ENCODE data around the gene ZP3. TPM values are rescaled to one million over a fixed set of nuclear protein-coding genes. Genes with fewer than 3 reads are reported as not detected.
"Not testable (repeated sequence)": the region's sequence is repeated elsewhere in the genome, so short reads cannot be mapped to it uniquely, and the experiment has no call there.

The ZP3 gene
- 1 to 10 TPM; 6.7 to 9.3 TPM for total RNA-seq

DNA sequence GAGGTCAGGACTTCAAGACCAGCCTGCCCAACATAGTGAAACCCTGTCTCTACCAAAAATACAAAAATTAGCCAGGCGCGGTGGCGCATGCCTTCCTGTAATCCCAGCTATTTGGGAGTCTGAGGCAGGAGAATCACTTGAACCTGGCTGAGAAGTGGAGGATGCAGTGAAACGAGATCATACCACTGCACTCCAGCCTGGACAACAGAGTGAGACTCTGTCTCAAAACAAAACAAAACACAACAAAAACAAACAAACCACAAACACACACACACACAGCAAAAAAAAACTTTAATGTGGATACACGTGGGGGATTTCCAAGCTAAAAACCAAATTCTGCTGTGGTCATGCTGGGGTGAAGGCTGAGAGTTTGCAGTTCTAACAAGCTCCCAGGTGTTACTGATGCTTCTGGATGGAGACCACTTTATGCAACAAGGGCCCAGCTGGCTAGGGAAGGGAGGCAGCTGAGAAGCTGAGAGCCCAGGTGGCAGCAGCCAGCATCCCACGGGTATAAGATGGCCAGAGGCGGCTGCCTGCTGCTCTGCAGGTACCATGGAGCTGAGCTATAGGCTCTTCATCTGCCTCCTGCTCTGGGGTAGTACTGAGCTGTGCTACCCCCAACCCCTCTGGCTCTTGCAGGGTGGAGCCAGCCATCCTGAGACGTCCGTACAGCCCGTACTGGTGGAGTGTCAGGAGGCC, at the start of gene ZP3:
ZP3 (plus strand) TSS at position 538 of the 699 bp plus-strand sequence; CDS start at position 553, 15 bp downstream.
- no peak for DNase-seq
- Mint-ChIP-seq H3K36me3 (ENCODE audit: low read depth) (no peaks in the 10 kb centered on the region), H3K27me3 (peaks cover 5% of the 10 kb centered on the region), H3K4me3 (no peak within 1 kb of the TSS), H3K4me1 (peaks cover 10% of the 10 kb centered on the region), H3K9me3 (no peaks in the 10 kb centered on the region), H3K27ac (no peak within 1 kb of the TSS)
- ChIA-PET CTCF (no interaction called here), POLR2A (interaction anchor here (0.6 to 1.6 kb wide), 3 partner anchors 17 to 82 kb away, joined by 3 read pairs; no protein-coding TSS in a partner anchor)

DNA sequence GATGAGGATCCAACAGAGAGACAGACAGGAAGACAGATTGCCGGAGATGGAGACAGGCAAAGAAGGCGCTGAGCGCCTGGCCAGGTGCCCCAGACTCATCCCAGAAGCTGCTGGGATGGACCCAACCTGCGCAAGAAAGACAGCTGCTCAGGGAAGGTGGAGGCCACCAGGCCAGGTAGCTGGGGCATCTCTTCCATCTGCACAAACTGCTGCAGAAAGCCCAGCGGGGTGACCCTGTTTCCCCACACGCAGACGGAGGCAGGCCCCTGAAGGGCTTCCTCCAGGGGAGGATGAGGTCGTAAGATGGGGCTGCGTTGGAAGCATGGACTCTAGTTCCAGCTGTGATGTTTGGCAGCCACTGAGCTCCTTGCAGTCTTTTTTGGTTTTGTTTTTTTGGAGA, 49.5 kb upstream of the ZP3 start:
- Mint-ChIP-seq H3K4me1 (peaks cover 7% of the 10 kb centered on the region), H3K27ac (no peak overlapping the region), H3K9me3 (no peaks in the 10 kb centered on the region), H3K27me3 (peaks cover 19% of the 10 kb centered on the region), H3K4me3 (no peak overlapping the region), H3K36me3 (ENCODE audit: low read depth) (no peaks in the 10 kb centered on the region)
- ChIA-PET POLR2A (interaction anchor here (1.6 kb wide), 1 partner anchor 11 kb away, joined by 4 read pairs; no protein-coding TSS in a partner anchor), CTCF (no interaction called here)
- no peak for DNase-seq

DNA sequence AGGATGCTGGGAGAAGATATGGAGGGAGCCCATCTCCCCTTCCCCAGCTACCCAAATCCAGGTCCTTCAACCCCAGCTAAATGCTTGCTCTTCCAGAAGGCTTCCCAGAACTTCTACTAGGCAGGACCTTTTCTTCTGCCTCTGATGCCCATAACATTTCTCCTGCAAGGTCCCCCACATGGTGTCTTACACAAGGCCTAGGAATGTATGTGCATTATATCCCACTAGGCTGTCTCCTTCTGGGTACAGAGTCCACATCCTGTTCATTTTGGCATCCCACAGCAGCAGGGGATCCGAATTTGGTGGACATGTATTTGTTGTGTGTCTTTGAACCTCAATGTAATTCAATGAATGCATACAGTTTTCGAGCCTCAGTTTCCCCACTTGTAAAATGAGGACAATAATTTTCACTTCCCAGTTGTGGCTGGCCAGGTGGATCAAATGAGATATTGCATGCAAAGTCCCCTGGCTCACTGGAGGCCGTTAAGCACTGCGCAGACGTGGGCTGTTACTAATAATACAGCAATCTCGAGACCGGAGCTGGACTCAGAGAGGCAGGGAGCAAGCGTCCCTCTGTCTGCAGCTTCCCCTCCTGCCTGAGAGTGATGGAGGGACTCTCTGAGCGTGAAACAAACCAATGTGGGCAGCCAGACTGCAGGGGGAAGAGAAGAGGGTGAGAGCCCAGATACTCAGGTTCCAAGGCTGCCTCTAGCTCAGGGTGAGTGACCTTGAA, 47.4 kb upstream of the ZP3 start:
- CTCF ChIA-PET = interaction anchor here (0.7 kb wide), 1 partner anchor 1297 kb away, joined by 3 read pairs; no protein-coding TSS in a partner anchor
- H3K9me3 Mint-ChIP-seq = no peaks in the 10 kb centered on the region
- DNase-seq = no peak
- POLR2A ChIA-PET = no interaction called here
- H3K4me3 Mint-ChIP-seq = no peak overlapping the region
- peaks cover 13% of the 10 kb centered on the region for H3K27me3 Mint-ChIP-seq
- H3K36me3 Mint-ChIP-seq (ENCODE audit: low read depth) = no peaks in the 10 kb centered on the region
- H3K27ac Mint-ChIP-seq = no peak overlapping the region
- H3K4me1 Mint-ChIP-seq = peaks cover 11% of the 10 kb centered on the region

DNA sequence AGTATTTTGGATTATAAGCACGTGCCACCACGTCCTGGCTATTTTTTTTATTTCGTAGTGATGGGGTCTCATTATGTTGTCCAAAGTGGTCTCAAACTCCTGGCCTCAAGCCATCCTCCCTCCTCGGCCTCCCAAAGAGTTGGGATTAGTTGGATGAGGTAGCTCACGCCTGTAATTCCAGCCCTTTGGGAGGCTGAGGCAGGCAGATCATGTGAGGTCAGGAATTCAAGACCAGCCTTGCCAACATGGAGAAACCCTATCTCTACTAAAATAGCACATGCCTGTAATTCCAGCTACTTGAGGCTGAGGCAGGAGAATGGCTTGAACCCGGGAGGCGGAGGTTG, 44.2 kb upstream of the ZP3 start:
- H3K36me3 Mint-ChIP-seq (ENCODE audit: low read depth) = no peaks in the 10 kb centered on the region
- no peak for DNase-seq
- H3K4me1 Mint-ChIP-seq = peaks cover 11% of the 10 kb centered on the region
- H3K4me3 Mint-ChIP-seq = peak overlapping the region; percentile 71
- no peaks in the 10 kb centered on the region for H3K27me3 Mint-ChIP-seq
- H3K9me3 Mint-ChIP-seq = no peaks in the 10 kb centered on the region
- CTCF ChIA-PET = no interaction called here
- no peak overlapping the region for H3K27ac Mint-ChIP-seq
- POLR2A ChIA-PET = interaction anchor here (1.2 kb wide), 1 partner anchor 11 kb away, joined by 4 read pairs; no protein-coding TSS in a partner anchor

DNA sequence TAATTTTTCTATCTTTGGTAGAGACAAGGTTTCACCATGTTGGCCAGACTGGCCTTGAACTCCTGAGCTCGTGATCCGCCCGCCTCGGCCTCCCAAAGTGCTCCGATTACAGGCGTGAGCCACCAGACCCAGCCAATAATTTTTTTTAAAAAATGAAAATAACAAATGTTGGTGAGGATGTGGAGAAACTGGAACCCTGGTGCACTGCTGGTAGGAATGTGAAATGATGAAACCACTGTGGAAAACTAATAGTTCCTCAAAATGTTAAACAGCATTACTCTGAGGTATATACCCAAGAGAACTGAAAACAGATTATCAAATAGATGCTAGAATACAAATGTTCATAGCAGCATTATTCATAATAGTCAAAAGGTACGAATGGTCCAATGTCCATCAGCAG, 42.9 kb upstream of the ZP3 start:
- Mint-ChIP-seq H3K36me3 (ENCODE audit: low read depth) (no peaks in the 10 kb centered on the region), H3K27me3 (no peaks in the 10 kb centered on the region), H3K27ac (no peak overlapping the region), H3K4me1 (peaks cover 11% of the 10 kb centered on the region), H3K4me3 (no peak overlapping the region), H3K9me3 (no peaks in the 10 kb centered on the region)
- no peak for DNase-seq
- ChIA-PET CTCF (no interaction called here), POLR2A (interaction anchor here (1.2 kb wide), 1 partner anchor 10 kb away, joined by 4 read pairs; no protein-coding TSS in a partner anchor)

DNA sequence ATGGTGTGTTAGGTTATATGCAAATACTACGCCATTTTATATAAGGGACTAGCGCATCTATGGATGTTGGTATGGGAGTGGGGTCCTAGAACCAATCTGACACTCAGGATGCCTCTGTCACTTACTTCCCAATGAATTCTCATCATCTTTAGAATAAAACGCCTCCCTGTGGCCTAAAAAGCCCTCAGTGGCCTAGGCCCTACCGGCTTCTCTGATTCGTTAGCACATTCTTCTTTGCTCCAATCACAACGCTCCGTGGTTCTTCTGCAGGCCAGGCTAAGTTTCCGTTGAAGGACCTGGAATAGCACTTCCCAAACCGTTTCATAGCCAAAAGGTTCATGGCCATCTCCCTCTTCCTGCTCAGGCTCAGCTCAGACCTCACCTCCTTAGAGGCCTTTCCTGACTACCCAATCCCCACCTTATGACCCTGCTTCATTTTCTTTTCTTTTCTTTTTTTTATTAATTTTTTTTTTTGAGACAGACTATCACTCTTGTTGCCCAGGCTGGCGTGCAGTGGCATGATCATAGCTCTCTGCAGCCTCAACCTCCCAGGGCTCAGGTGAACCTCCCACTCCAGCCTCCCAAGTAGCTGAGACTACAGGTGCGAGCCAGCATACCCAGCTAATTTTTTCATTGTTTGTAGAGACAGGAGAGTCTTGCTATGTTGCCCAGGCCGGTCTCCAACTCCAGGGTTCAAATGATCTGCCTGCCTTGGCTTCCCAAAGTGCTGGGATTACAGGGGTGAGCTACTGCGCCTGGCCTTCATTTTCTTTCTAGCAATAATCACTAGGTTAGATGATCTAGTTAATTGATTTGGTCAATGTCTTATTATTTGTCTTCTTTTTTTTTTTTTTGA, 41.4 kb upstream of the ZP3 start:
- no peak for DNase-seq
- ChIA-PET CTCF (no interaction called here), POLR2A (no interaction called here)
- Mint-ChIP-seq H3K36me3 (ENCODE audit: low read depth) (no peaks in the 10 kb centered on the region), H3K27me3 (no peaks in the 10 kb centered on the region), H3K4me3 (no peak overlapping the region), H3K9me3 (no peaks in the 10 kb centered on the region), H3K27ac (no peak overlapping the region), H3K4me1 (peaks cover 15% of the 10 kb centered on the region)

DNA sequence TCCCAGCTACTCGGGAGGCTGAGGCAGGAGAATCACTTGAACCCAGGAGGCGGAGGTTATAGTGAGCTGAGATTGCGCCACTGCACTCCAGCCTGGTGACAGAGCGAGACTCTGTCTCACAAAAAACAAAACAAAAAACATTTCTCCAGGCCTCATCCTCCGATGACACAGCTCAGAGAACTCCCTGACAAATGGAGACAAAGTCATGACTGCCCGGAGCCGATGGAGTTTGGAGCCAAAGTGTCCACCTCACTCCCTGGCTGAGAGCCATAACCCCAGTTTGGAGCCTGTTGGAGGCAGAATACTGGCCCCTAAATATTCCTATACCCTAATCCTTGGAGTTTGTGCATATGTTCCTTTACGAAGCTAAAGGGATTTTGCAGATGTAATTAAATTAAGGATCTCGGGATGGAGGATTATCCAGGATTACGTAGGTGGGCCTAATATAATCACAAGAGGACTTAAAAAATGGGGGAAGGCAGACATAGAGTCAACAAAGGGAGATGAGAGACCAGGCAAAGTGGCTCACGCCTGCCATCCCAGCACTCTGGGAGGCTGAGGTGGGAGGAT, 38.0 kb upstream of the ZP3 start:
- H3K4me1 Mint-ChIP-seq = peaks cover 15% of the 10 kb centered on the region
- no peaks in the 10 kb centered on the region for H3K9me3 Mint-ChIP-seq
- no peak overlapping the region for H3K4me3 Mint-ChIP-seq
- no peak overlapping the region for H3K27ac Mint-ChIP-seq
- ChIA-PET POLR2A (no interaction called here), CTCF (interaction anchor here (1.1 kb wide), 1 partner anchor 27 kb away, joined by 5 read pairs; the partner anchor contains the start of gene YWHAG)
- no peaks in the 10 kb centered on the region for H3K36me3 Mint-ChIP-seq (ENCODE audit: low read depth)
- no peak for DNase-seq
- H3K27me3 Mint-ChIP-seq = no peaks in the 10 kb centered on the region

DNA sequence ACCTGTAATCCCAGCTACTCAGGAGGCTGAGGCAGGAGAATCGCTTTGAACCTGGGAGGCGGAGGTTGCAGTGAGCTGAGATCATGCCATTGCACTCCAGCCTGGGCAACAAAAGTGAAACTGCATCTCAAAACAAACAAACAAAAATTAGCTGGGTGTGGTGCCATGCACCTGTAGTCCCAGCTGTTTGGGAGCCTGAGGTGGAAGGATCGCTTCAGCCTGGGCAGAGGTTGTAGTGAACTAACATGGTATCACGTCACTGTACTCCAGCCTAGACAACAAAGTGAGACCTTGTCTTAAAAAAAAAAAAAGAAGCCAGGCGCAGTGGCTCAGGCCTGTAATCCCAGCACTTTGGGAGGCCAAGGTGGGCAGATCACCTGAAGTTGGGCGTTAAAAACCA, 37.0 kb upstream of the ZP3 start:
- H3K36me3 Mint-ChIP-seq (ENCODE audit: low read depth); CTCF ChIA-PET; H3K4me3 Mint-ChIP-seq; DNase-seq; H3K27me3 Mint-ChIP-seq; POLR2A ChIA-PET; H3K9me3 Mint-ChIP-seq; H3K27ac Mint-ChIP-seq: not testable (repeated sequence)
- peaks cover 22% of the 10 kb centered on the region for H3K4me1 Mint-ChIP-seq

DNA sequence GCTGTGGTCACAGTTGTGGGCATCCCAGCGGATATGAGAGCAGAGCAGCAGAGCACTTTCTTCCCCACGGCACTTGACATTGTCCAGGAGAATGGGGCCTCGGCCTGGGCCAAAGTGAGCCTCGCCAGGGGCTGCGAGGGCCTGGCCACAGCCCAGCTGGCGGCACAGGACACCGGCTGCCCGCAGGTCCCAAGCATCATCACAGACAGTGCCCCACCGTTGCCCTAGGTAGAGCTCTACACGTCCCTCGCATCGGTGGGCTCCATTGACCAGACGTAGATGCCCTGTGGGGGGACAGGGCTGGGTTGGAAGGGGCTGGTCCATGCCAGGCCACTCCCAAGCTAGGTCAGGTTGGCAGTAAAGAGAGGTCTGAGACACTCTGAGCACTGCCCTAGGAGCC, 34.7 kb upstream of the ZP3 start:
- Mint-ChIP-seq H3K9me3 (no peaks in the 10 kb centered on the region), H3K36me3 (ENCODE audit: low read depth) (no peaks in the 10 kb centered on the region), H3K4me1 (peaks cover 29% of the 10 kb centered on the region), H3K4me3 (no peak overlapping the region), H3K27ac (no peak overlapping the region), H3K27me3 (no peaks in the 10 kb centered on the region)
- no peak for DNase-seq
- POLR2A ChIA-PET = interaction anchor here (0.8 to 1.4 kb wide), 2 partner anchors 31 to 71 kb away, joined by 3 to 5 read pairs; partner anchors contain the start of gene YWHAG
- CTCF ChIA-PET = no interaction called here

DNA sequence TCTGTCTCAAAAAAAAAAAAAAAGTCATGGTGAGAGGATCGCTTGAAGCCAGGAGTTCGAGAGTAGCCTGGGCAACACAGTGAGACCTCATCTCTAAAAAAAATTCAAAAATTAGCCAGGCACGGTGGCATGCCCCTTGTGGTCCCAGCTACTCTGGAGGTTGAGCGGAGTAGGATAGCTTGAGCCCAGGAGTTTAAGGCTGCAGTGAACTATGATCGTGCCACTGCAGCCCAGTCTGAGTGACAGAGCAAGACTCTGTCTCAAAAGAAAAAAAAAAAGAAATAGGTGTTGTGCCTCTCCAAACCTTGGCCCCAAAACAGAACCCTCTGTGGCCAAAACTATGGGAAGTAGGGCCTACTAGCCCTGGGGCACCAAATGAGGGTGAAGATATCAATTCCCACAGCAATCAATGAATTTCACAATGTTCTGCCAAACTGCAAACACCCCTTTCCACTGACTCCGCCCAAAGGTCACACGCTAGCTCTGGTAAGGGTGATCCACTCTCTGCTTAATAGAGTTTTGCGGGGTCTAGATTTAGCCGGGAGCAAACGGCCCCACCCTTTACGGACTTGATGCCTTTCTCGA, 32.1 kb upstream of the ZP3 start:
- POLR2A ChIA-PET = interaction anchor here (0.8 to 2.5 kb wide), 5 partner anchors 24 to 74 kb away, joined by 3 to 13 read pairs (median 7); partner anchors contain the start of gene YWHAG
- Mint-ChIP-seq H3K27ac (peak overlapping the region; percentile 88), H3K27me3 (no peaks in the 10 kb centered on the region), H3K4me1 (peaks cover 37% of the 10 kb centered on the region), H3K4me3 (peak overlapping the region; percentile 81), H3K36me3 (ENCODE audit: low read depth) (no peaks in the 10 kb centered on the region), H3K9me3 (no peaks in the 10 kb centered on the region)
- CTCF ChIA-PET = no interaction called here
- DNase-seq = no peak

DNA sequence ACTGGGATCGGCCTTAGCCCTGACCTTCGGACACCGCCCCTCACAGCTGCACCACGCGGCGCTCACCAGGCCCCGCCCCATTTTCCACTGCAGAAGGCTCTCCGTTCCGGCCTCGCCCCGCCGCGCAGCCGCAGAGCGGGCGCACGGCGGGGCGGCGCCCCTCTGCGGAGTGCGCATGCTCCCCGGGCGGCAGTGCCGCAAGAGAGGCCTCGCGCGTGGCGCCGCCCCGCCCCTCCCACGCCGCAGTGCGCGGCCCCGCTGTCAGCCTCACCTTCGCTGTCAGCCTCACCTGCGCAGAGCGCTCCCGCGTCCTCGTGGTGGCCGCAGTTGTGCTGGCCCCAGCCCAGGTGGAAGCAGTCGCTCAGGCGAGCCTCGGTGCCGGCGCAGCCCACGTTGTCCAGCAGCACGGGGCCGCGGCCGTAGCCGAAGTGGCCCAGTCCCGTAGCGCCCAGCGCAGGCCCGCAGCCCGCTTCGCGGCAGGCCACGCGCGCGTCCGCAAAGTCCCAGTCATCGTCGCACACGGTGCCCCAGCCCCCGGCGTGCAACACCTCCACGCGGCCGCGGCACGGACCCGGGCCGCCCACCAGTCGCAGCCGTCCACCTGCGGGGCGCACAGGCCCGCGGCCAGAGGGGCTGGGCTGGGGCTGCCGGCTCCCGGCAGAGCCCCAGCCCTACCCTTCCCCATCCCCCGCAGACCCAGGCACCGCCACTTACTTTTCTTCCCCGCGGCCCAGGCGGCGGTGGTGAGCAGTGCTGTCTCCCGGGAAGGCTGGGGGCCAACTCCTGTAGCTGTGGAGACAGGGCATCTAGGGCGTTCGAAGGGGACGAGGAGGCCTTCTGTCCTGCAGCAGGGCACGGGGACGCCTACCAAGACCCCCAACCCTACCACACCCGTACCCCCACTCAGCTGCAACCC, 31.4 kb upstream of the ZP3 start:
- ChIA-PET POLR2A (interaction anchor here (0.8 to 2.5 kb wide), 8 partner anchors 25 to 75 kb away, joined by 3 to 13 read pairs (median 4); partner anchors contain the start of genes YWHAG and ZP3), CTCF (interaction anchor here (0.6 to 2.0 kb wide), 2 partner anchors 33 to 79 kb away, joined by 3 to 5 read pairs; no protein-coding TSS in a partner anchor)
- no peaks in the 10 kb centered on the region for H3K9me3 Mint-ChIP-seq
- peak overlapping the region; percentile 88 for H3K27ac Mint-ChIP-seq
- H3K36me3 Mint-ChIP-seq (ENCODE audit: low read depth) = no peaks in the 10 kb centered on the region
- peak overlapping the region; percentile 81 for H3K4me3 Mint-ChIP-seq
- peaks cover 37% of the 10 kb centered on the region for H3K4me1 Mint-ChIP-seq
- H3K27me3 Mint-ChIP-seq = no peaks in the 10 kb centered on the region
- peak; percentile 91 for DNase-seq
